Activated CD4-positive, alpha-beta T cell treated with anti-CD3 and anti-CD28 coated beads for 24 hours (primary cell): ENCODE measurements around the gene IL17RA.
"Not testable (repeated sequence)": the region's sequence is repeated elsewhere in the genome, so short reads cannot be mapped to it uniquely, and the experiment has no call there.

Experiments used
- DNase-seq, 2 donors: peaks; one replicate each; pipeline ENCODE4 v3.0.0-alpha.2; 2020; ENCODE audit warnings: low read depth in 2 of 2

The IL17RA gene

GRCh38 chr22:17120711-17121232, 36.0 kb downstream of the IL17RA start:
- DNase-seq: no peak

- no peak for DNase-seq
These were observed 36.7 kb downstream of the IL17RA start, which contains the start of gene TMEM121B for GRCh38 chr22:17121233-17122195. TSS of gene TMEM121B (minus strand) at chr22:17121360. CDS start at chr22:17121127, 233 bp downstream.

- no peak for DNase-seq
These were observed 45.4 kb downstream of the IL17RA start for GRCh38 chr22:17130199-17130598.

- DNase-seq: no peak
These were observed 46.9 kb downstream of the IL17RA start for GRCh38 chr22:17131686-17132085.

GRCh38 chr22:17132112-17132511, 47.3 kb downstream of the IL17RA start:
- DNase-seq: no peak

- no peak for DNase-seq
These were observed 48.3 kb downstream of the IL17RA start for GRCh38 chr22:17133137-17133536.

GRCh38 chr22:17135153-17135760, 50.5 kb downstream of the IL17RA start:
- DNase-seq: no peak

GRCh38 chr22:17137170-17137569, 52.4 kb downstream of the IL17RA start:
- no peak for DNase-seq

GRCh38 chr22:17137861-17138425, 53.1 kb downstream of the IL17RA start:
- no peak for DNase-seq

- no peak for DNase-seq
These were observed 53.7 kb downstream of the IL17RA start for GRCh38 chr22:17138513-17138912.

- no peak for DNase-seq
These were observed 55.2 kb downstream of the IL17RA start for GRCh38 chr22:17140022-17140421.

- DNase-seq: no peak
These were observed 56.3 kb downstream of the IL17RA start for GRCh38 chr22:17140826-17141766.

GRCh38 chr22:17143101-17143500, 58.3 kb downstream of the IL17RA start:
- DNase-seq: no peak

GRCh38 chr22:17143826-17144225, 59.0 kb downstream of the IL17RA start:
- DNase-seq: no peak

- DNase-seq: no peak
These were observed 60.4 kb downstream of the IL17RA start for GRCh38 chr22:17145021-17145680.

- not testable (repeated sequence) for DNase-seq
These were observed 62.7 kb downstream of the IL17RA start for GRCh38 chr22:17147458-17147857.

GRCh38 chr22:17149076-17149815, 64.4 kb downstream of the IL17RA start:
- DNase-seq: no peak

- DNase-seq: no peak
These were observed 67.5 kb downstream of the IL17RA start for GRCh38 chr22:17152340-17152739.

GRCh38 chr22:17152971-17153370, 68.2 kb downstream of the IL17RA start:
- DNase-seq: no peak

GRCh38 chr22:17155941-17156340, 71.1 kb downstream of the IL17RA start:
- DNase-seq: no peak
